ENCODE measurements around the gene PSD4.

The PSD4 gene

GRCh38 chr2:113225263-113226259 is 51.8 kb downstream of the PSD4 start:
- DNase-seq, result peak; percentile 39

- no peak for DNase-seq
Observed at GRCh38 chr2:113226462-113226861, 52.7 kb downstream of the PSD4 start.

GRCh38 chr2:113227290-113227689 is 53.5 kb downstream of the PSD4 start:
- DNase-seq, result no peak

GRCh38 chr2:113227698-113228097 is 53.9 kb downstream of the PSD4 start:
- DNase-seq, result no peak

GRCh38 chr2:113228351-113228750 is 54.6 kb downstream of the PSD4 start:
- DNase-seq, result no peak

- DNase-seq, result no peak
Observed at GRCh38 chr2:113228991-113229716, 55.4 kb downstream of the PSD4 start.

- DNase-seq, result no peak
Observed at GRCh38 chr2:113229795-113230194, 56.0 kb downstream of the PSD4 start.

GRCh38 chr2:113230531-113230930 is 56.8 kb downstream of the PSD4 start:
- no peak for DNase-seq

GRCh38 chr2:113231064-113231463 is 57.3 kb downstream of the PSD4 start:
- DNase-seq, result no peak

GRCh38 chr2:113232123-113232522 is 58.4 kb downstream of the PSD4 start:
- no peak for DNase-seq

- no peak for DNase-seq
Observed at GRCh38 chr2:113232740-113233139, 59.0 kb downstream of the PSD4 start.

- DNase-seq, result no peak
Observed at GRCh38 chr2:113233593-113234550, 60.1 kb downstream of the PSD4 start.

GRCh38 chr2:113234721-113235346 is 61.1 kb downstream of the PSD4 start:
- no peak for DNase-seq

GRCh38 chr2:113235347-113236226 is 61.8 kb downstream of the PSD4 start:
- peak; percentile 36 for DNase-seq

GRCh38 chr2:113236367-113237159 is 62.8 kb downstream of the PSD4 start:
- DNase-seq, result no peak

- DNase-seq, result no peak
Observed at GRCh38 chr2:113237604-113238160, 63.9 kb downstream of the PSD4 start.

GRCh38 chr2:113238871-113239839 is 65.4 kb downstream of the PSD4 start:
- no peak for DNase-seq

- DNase-seq, result peak; percentile 25
Observed at GRCh38 chr2:113240150-113240914, 66.6 kb downstream of the PSD4 start.
